A549 (cell line): ENCODE data around the gene NLRP4. TPM values are rescaled to one million over a fixed set of nuclear protein-coding genes. Genes with fewer than 3 reads are reported as not detected.

ENCODE experiments used
- ATAC-seq, 2 experiments: fragments of 200-7000 bp in 1 of 2; fragments of >200 bp in 1 of 2; cut with Nextera tagmentation in 1 of 2; cut with Tn5 transposase in 1 of 2; 3 replicates each; pipeline versions ENCODE4 v1.8.0 to v1.9.1; 2018 to 2020; ENCODE audit warnings: mild to moderate bottlenecking in 1 of 2, moderate library complexity in 1 of 2
- CTCF ChIA-PET: fragments of 300-600 bp; sonication (Branson Sonifier 250); formaldehyde crosslinking; extraction: SDS; loops from one replicate; lab custom pipeline; 2021; ENCODE audit warnings: antibody characterized with exemption, inconsistent platforms; lab: Yijun Ruan, JAX
- POLR2A ChIA-PET: fragments of 350-600 bp; formaldehyde crosslinking; extraction: SDS; loops from one replicate; lab custom pipeline; 2021; ENCODE audit warnings: antibody characterized with exemption, inconsistent platforms; lab: Yijun Ruan, JAX
- DNase-seq, 2 experiments: peaks; one replicate each; pipeline versions ENCODE4 v3.0.0 to v3.0.0-alpha.2; 2011 to 2016; ENCODE audit warnings: low read depth in 1 of 2, low spot score in 1 of 2
- FAIRE-seq: peaks from 2 replicates; lab custom pipeline; 2011; peaks lifted over from hg19 to GRCh38; lab: Jason Lieb, UNC
- H3K27ac ChIP-seq, 2 experiments: fragments of >200 bp; sonication (Bioruptor Twin); formaldehyde crosslinking; 3 replicates each; pipeline ENCODE4 v1.5.1; 2016 to 2017
- H3K4me1 ChIP-seq: fragments of >200 bp; sonication (Bioruptor Twin); formaldehyde crosslinking; 3 replicates; pipeline ENCODE4 v1.6.1; 2016
- H3K4me2 ChIP-seq: fragments of >200 bp; sonication (Bioruptor Twin); formaldehyde crosslinking; 3 replicates; pipeline ENCODE4 v1.6.1; 2016
- H3K4me3 ChIP-seq: fragments of >200 bp; sonication (Bioruptor Twin); formaldehyde crosslinking; 3 replicates; pipeline ENCODE4 v1.5.1; 2016
- H3K9me3 ChIP-seq: fragments of >200 bp; sonication (Bioruptor Twin); formaldehyde crosslinking; 3 replicates; pipeline ENCODE4 v1.6.1; 2016
- CBX2 ChIP-seq: fragments of 200-600 bp; sonication (generic); IDR thresholded peaks from 2 replicates; pipeline ENCODE4 v1.6.1; 2016; ENCODE audit warnings: low read depth, mild to moderate bottlenecking, borderline replicate concordance
- CEBPB ChIP-seq, 2 experiments: fragments of >200 bp in 1 of 2; sonication (Bioruptor Twin) in 1 of 2; formaldehyde crosslinking in 1 of 2; IDR thresholded peaks; 2 replicates each; pipeline ENCODE4 v1.6.1; 2012 to 2016
- E2F6 ChIP-seq: IDR thresholded peaks from 2 replicates; pipeline ENCODE4 v1.6.1; 2012; ENCODE audit warnings: low read depth, borderline replicate concordance
- ELK1 ChIP-seq: fragments of 150-350 bp; IDR thresholded peaks from 2 replicates; pipeline ENCODE4 v1.6.1; 2014; ENCODE audit warnings: low read depth, mild to moderate bottlenecking, low read length
- ESRRA ChIP-seq: fragments of 150-350 bp; IDR thresholded peaks from 2 replicates; pipeline ENCODE4 v1.6.1; 2014; ENCODE audit warnings: mild to moderate bottlenecking, low read length, borderline replicate concordance
- GATA3 ChIP-seq: IDR thresholded peaks from 2 replicates; pipeline ENCODE4 v1.6.1; 2012; ENCODE audit warnings: borderline replicate concordance
- HEYL ChIP-seq: fragments of 250-450 bp; sonication (Bioruptor Pico); IDR thresholded peaks from 2 replicates; pipeline ENCODE4 v1.8.0; 2021; ENCODE audit warnings: mild to moderate bottlenecking, moderate library complexity
- HMGXB4 ChIP-seq: fragments of 250-450 bp; sonication (Bioruptor Pico); IDR thresholded peaks from 2 replicates; pipeline ENCODE4 v1.5.0; 2021; ENCODE audit warnings: mild to moderate bottlenecking, moderate library complexity, borderline replicate concordance
- HOXA7 ChIP-seq: fragments of 250-450 bp; sonication (Bioruptor Pico); IDR thresholded peaks from 2 replicates; pipeline ENCODE4 v1.5.0; 2020; ENCODE audit warnings: mild to moderate bottlenecking, moderate library complexity
- HOXB13 ChIP-seq: fragments of 250-450 bp; sonication (Bioruptor Pico); IDR thresholded peaks from 2 replicates; pipeline ENCODE4 v1.5.0; 2020; ENCODE audit warnings: low read depth, mild to moderate bottlenecking, moderate library complexity
- HOXB5 ChIP-seq: fragments of 250-450 bp; sonication (Bioruptor Pico); IDR thresholded peaks from 2 replicates; pipeline ENCODE4 v1.5.0; 2020; ENCODE audit warnings: mild to moderate bottlenecking, moderate library complexity
- JUN ChIP-seq, 2 experiments: fragments of >200 bp; sonication (Bioruptor Twin); formaldehyde crosslinking; IDR thresholded peaks; 2 replicates in 1 of 2; 3 replicates in 1 of 2; pipeline ENCODE4 v1.6.1; 2016 to 2017
- JUNB ChIP-seq: fragments of >200 bp; sonication (Bioruptor Twin); formaldehyde crosslinking; IDR thresholded peaks from 2 replicates; pipeline ENCODE4 v1.6.1; 2016
- MAFK ChIP-seq: fragments of 450-650 bp; IDR thresholded peaks from 2 replicates; pipeline ENCODE4 v1.6.1; 2014; ENCODE audit not compliant: partially characterized antibody
- NPAS2 ChIP-seq: fragments of 250-450 bp; sonication (Bioruptor Pico); IDR thresholded peaks from 2 replicates; pipeline ENCODE4 v1.8.0; 2022; ENCODE audit warnings: mild to moderate bottlenecking, moderate library complexity, borderline replicate concordance
- NR3C1 ChIP-seq: fragments of >200 bp; sonication (Bioruptor Twin); formaldehyde crosslinking; IDR thresholded peaks from 3 replicates; pipeline ENCODE4 v1.6.1; 2017
- POLR2A ChIP-seq: IDR thresholded peaks from 2 replicates; pipeline ENCODE4 v1.6.1; 2012; ENCODE audit warnings: mild to moderate bottlenecking, low read length
- RAD21 ChIP-seq, 2 experiments: fragments of >200 bp in 1 of 2; sonication (Bioruptor Twin) in 1 of 2; formaldehyde crosslinking in 1 of 2; IDR thresholded peaks in 1 of 2; conservative IDR thresholded peaks in 1 of 2; 2 replicates in 1 of 2; 3 replicates in 1 of 2; pipeline ENCODE4 v1.6.1; 2012 to 2018; ENCODE audit warnings: inconsistent platforms in 1 of 2
- RCOR1 ChIP-seq: fragments of 150-350 bp; IDR thresholded peaks from 2 replicates; pipeline ENCODE4 v1.6.1; 2014; ENCODE audit warnings: antibody characterized with exemption, low read length, low read depth
- TP53 ChIP-seq: fragments of 250-450 bp; sonication (Bioruptor Pico); IDR thresholded peaks from 2 replicates; pipeline ENCODE4 v1.5.0; 2021; ENCODE audit warnings: mild to moderate bottlenecking, moderate library complexity
- ZC3H11A ChIP-seq: fragments of 450-650 bp; IDR thresholded peaks from 2 replicates; pipeline ENCODE4 v1.6.1; 2014; ENCODE audit warnings: antibody characterized with exemption, mild to moderate bottlenecking
- ZNF302 ChIP-seq: fragments of 250-450 bp; sonication (Bioruptor Pico); IDR thresholded peaks from 2 replicates; pipeline ENCODE4 v1.9.0; 2021; ENCODE audit warnings: inconsistent platforms, mild to moderate bottlenecking, moderate library complexity
- WGBS: methylation state at CpG from one replicate; pipeline ENCODE4 v1.1.6; 2017; ENCODE audit errors: missing lambda C conversion rate; 5-methylcytosine and 5-hydroxymethylcytosine counted together
- polyA plus RNA-seq, 4 experiments: library from polyadenylated mRNA; depleted of rRNA in 3 of 4; stranded (reverse); fragments of >200 nt; fragmentation: RNase III in 1 of 4; extraction: RNeasy Plus Mini Kit Qiagen cat#74134 plus additional on column Dnase treatment in 1 of 4; gene quantifications; 2 replicates in 3 of 4; 3 replicates in 1 of 4; pipeline ENCODE4 v1.2.3, GENCODE V29; 2011 to 2017
- TF ChIP-seq, protein P1 (sequence below): IDR thresholded peaks from 2 replicates; pipeline ENCODE4 v1.6.1; 2012
- TF ChIP-seq, protein P2 (sequence below): fragments of 250-450 bp; sonication (Bioruptor Pico); IDR thresholded peaks from 2 replicates; pipeline ENCODE4 v1.5.0; 2020; ENCODE audit warnings: low read depth, mild to moderate bottlenecking, moderate library complexity

The NLRP4 gene
- polyA plus RNA-seq, 2 of the 4 experiments (the other 2 are of a cell fraction) = 0.10 TPM; not detected in 1

DNA sequence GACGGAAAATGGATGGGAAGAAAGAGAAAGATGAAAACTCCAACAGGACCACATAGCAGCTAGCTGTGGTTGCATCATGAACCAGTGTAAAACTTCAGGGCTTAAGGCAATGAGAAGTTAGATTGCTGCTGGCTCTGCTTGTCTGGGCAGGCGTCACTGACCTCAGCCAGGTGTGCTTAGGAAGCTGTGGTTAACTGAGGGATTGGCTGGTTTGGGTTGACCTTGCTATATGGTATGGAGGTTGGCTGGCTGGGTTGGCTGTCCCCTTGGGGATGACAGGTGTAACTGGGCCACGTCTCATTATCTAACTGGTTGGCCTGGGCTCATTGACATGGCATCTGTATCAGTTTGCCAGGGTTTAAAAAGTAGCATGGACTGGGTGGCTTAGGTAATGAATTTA is 40.9 kb downstream of the NLRP4 start:
- peaks cover 3% of the 10 kb centered on the region; the same call in 1 of the 3 replicates for H3K9me3 ChIP-seq
- ChIA-PET POLR2A (no interaction called here), CTCF (no interaction called here)
- H3K4me1 ChIP-seq = no peaks in the 10 kb centered on the region
- no peak overlapping the region for H3K4me3 ChIP-seq
- FAIRE-seq = no peak
- ATAC-seq = no peak
- no peak for TF ChIP-seq RAD21 (conservative IDR thresholded peaks at IDR 0.05 in 1 of 2, IDR thresholded peaks at IDR 0.05 in 1 of 2)
- TF ChIP-seq CEBPB (IDR thresholded peaks at IDR 0.05) = no peak
- no peak for TF ChIP-seq HOXB13 (CRISPR knock-in tag)
- TF ChIP-seq POLR2A = no peak
- TF ChIP-seq ELK1 = no peak
- TF ChIP-seq GATA3 = no peak
- 3% methylated on average over 3 of the region's 3 CpGs for WGBS
- no peak for DNase-seq
- H3K27ac ChIP-seq = no peak overlapping the region
- H3K4me2 ChIP-seq = no peak overlapping the region

DNA sequence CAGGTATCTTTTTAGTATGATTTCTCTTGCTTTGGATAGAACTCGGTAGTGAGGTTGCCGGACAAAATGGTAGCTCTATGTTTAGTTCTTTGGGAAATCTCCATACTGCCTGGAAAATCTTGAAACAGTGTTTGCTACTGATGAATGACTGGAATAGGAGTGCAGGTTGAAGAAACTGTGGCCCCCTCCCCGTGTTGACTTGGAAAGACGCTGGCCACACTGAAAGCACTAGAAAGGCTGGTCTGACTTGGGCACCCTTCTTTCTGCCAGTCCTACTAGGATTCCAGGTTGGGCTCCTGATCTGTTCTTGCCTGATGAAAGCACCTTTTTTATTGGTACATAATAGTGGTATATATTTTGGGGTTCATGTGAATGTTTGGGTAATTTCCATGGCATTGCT is 46.3 kb downstream of the NLRP4 start:
- TF ChIP-seq HOXA7 (CRISPR knock-in tag) (no peak), CBX2 (no peak), E2F6 (no peak), ESRRA (no peak)
- H3K27ac ChIP-seq = no peak overlapping the region
- peaks cover 14% of the 10 kb centered on the region; the same call in 2 of the 3 replicates for H3K9me3 ChIP-seq
- no peak overlapping the region for H3K4me3 ChIP-seq
- no peak for DNase-seq
- 4% methylated on average over 4 of the region's 4 CpGs for WGBS
- FAIRE-seq = no peak
- no peaks in the 10 kb centered on the region for H3K4me1 ChIP-seq
- ChIA-PET POLR2A (no interaction called here), CTCF (no interaction called here)
- ATAC-seq = no peak
- no peak overlapping the region for H3K4me2 ChIP-seq

DNA sequence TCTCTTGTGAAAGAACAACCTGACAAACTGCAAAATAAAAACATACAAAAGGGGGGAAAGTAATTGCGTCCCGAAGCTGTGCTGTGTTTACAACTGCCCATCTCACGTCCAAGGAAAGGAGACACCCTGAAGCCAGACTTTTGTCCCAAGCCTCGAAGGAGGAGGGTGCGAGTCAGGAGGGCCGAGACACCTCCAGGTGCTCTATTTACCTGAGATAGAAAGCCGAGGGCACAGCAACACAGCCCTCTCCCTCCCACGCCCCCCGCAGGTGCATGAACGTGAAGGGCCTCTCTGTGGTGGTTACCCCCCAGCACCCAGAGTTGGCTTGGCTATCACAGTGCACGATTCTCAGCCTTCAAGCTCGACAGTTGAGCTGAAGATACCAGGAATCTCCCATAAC is 62.6 kb downstream of the NLRP4 start:
- Histone ChIP-seq H3K4me3 (no peak overlapping the region), H3K4me1 (no peaks in the 10 kb centered on the region), H3K9me3 (no peaks in the 10 kb centered on the region; the same call in 2 of the 3 replicates), H3K27ac (no peak overlapping the region), H3K4me2 (no peak overlapping the region)
- TF ChIP-seq HMGXB4 (no peak), TP53 (CRISPR knock-in tag) (no peak), JUN (IDR thresholded peaks at IDR 0.05) (no peak), RCOR1 (no peak), CBX2 (no peak), E2F6 (no peak), MAFK (no peak), NR3C1 (no peak), ELK1 (no peak), ZNF302 (no peak), NPAS2 (CRISPR knock-in tag) (no peak), ZC3H11A (no peak), HEYL (CRISPR knock-in tag) (no peak), JUNB (no peak), HOXB5 (CRISPR knock-in tag) (no peak), GATA3 (no peak), RAD21 (conservative IDR thresholded peaks at IDR 0.05 in 1 of 2, IDR thresholded peaks at IDR 0.05 in 1 of 2) (no peak)
- TF ChIP-seq, protein P1, sequence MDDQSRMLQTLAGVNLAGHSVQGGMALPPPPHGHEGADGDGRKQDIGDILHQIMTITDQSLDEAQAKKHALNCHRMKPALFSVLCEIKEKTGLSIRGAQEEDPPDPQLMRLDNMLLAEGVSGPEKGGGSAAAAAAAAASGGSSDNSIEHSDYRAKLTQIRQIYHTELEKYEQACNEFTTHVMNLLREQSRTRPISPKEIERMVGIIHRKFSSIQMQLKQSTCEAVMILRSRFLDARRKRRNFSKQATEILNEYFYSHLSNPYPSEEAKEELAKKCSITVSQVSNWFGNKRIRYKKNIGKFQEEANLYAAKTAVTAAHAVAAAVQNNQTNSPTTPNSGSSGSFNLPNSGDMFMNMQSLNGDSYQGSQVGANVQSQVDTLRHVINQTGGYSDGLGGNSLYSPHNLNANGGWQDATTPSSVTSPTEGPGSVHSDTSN = no peak
- TF ChIP-seq, protein P2, sequence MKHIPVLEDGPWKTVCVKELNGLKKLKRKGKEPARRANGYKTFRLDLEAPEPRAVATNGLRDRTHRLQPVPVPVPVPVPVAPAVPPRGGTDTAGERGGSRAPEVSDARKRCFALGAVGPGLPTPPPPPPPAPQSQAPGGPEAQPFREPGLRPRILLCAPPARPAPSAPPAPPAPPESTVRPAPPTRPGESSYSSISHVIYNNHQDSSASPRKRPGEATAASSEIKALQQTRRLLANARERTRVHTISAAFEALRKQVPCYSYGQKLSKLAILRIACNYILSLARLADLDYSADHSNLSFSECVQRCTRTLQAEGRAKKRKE (CRISPR knock-in tag) = no peak
- ChIA-PET POLR2A (no interaction called here), CTCF (no interaction called here)
- FAIRE-seq = no peak
- 4% methylated on average over 12 of the region's 12 CpGs for WGBS
- no peak for ATAC-seq
- DNase-seq = no peak
